CD4-positive, alpha-beta T cell treated with Interleukin-6 at 100 ng/mL for 8 hours (primary cell): Measurements from ENCODE around the gene ADAMTS17.

Source experiments
- DNase-seq: peaks from one replicate; pipeline ENCODE4 v3.0.0-alpha.2; 2020; ENCODE audit warnings: mixed read lengths, low spot score

Gene ADAMTS17

DNA sequence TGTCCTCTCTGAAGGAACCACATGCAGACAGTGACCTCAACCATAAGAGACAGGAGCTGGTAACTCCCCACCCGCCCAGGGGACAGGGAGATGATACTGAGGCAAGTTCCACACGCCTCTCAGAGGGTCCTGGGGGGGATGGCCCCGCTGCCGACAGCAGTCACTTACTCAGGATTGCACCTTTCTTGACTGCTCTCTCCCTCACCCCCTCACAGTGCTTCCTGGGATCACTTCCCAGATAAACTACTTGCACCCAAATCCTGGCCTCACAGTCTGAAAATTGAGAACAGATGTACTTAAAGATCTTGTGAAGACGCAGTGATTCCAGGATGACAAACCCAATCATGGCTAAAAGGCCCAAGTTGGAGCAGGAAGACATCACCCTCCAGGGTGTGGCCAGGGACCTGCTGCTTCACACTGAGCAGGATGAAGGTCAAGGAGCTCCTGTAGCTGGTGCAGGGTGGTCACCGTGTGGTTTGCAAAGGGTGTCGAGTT lies 207.6 kb downstream of the ADAMTS17 start:
- no peak for DNase-seq

DNA sequence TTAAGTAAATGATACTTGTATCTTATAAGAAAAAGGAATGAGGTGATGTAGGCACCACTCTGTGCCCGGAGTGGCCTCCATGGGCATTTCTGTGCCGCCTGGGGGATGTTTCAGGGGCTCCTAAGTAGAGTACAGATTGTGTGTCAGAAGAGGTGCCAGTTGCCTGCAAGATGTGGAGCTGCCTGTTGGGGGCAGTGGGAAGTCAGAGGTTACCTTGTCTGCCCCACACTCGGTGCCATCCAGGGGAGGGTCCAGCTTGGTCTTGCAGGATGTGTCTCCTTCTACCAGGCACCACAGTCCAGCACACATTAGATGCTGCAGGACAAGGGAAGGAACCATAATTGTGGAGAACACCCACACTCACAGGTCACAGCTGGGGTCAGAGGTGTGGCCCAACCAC lies 208.8 kb downstream of the ADAMTS17 start:
- no peak for DNase-seq

DNA sequence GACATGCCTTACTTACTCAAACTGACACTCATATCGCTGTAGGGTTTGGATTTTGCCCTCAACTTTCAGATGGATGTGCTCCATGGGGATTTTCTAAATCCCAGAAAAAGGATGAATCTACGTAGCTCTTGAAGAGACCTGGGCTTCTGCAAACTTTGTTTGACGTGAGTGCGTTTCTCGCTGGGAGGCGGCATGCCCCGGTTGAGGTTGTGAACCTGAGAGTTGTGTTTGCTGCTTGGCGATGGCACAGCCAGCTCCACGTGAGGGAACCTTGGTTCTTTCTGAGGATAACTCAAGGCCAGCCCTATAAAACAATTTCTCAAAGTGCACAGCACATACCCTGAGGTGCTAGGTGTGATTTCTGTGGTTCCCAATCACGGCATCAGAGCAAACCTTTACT lies 209.5 kb downstream of the ADAMTS17 start:
- DNase-seq = no peak

DNA sequence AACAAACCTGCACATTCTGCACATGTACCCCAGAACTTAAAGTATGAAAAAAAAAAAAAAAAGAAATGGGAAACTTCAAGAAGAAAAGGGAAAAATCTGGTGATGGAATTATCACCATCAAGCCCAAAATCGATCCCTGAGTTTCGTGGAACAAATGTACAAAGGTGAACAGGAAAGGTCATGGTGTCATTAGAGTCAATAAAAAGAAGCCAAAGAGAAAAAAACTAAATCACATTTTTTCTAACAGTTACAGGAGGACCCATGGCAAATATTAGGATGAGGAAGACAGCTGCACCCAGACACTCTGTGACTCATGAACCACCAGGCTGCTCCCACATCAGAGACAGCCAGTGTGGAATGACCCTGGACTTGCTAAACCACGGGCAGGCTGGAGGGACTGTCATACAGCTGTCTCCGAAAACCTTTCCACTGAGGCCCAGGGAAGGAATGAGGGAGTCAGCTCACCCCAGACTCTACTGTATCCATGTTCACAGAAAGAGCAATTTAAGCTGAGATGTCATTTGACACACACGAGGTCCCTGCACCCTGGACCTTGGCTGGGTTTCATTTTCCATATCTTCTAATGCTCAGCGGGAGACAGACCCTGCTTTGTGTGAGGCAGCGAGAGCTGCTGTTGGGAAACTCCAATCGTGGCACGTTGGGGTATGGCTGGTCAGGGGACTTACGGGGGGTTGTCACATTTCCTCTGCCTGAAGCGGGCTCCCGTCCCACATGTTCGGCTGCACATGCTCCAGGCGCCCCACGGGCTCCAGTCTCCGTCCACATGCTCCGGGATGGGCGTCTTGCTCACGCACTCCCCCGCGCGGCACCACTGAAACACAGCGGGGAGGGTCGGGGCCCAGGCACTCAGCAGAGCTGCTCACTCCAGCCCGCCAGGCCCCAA lies 210.2 kb downstream of the ADAMTS17 start:
- no peak for DNase-seq

DNA sequence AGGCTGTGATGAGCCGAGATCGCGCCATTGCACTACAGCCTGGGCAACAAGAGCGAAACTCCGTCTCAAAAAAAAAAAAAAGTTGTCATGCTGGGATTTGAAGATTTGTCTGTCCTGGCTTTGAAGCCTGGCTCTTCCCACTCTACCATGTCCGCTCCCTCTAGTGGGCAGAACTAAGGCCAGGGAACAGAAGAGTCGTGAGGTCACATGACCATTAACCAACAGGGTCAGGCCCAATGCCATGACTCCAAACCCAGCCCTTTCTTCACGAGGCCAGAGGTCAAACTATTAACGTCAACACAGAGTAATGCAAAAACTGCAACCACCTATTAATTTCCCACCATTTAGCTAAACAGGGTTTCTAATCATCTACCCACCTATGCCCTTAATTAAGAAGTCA lies 212.1 kb downstream of the ADAMTS17 start:
- no peak for DNase-seq

DNA sequence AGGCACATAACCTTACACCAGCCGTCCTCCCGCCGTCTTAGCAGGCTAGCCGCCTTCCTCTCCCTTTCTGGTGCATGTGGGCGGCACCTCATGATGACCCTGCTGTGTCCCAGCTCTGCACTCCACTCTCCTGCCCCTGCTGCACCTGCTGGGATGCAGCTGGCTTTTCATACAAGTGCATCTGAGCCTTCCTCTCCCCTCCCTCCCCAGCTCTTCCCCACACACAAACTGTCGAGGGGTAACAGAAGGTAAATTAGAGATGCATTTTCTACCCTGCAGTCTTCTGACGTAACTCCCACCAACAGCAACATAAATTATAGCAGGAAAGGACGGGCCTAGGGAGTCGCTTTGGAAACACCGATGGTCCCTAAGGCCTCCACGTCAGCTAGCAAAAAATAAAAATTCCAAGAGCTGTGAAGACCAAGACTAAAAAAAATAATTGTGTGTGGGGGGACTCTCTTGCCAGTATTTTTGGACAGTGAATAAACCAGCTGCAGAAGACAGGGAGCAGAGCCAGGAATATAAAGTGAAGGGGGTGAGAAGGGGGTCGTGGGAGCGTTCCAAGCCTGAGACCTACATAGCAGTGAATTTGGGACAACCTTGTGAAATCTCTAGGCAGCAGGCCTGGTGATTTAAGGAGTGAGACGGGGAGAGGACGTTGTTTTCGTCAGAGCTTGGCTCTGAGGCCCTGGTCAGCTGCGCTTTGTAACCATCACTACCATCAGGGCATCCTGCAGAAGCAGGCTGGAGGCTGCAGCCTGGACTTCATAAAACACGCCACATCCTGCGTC lies 216.2 kb downstream of the ADAMTS17 start:
- DNase-seq = no peak

DNA sequence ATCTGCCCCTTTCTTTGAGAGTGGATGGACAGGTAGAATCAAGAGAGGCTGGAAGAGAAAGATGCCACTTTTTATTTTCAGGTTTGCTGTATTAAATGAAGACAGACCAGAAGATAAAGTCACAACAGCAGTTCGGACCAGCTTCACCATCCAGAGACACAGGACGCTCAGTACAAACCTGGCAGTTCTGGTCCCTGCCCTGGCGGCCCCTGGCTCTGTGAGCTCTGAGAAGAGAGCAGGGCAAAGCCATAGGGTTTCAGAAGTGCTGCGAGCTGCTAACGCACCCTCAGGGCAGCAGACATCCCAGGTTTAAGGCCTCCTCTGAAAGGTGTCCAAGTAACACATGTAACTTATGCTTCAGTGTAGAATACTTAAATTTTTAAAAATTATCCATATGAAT lies 216.8 kb downstream of the ADAMTS17 start:
- DNase-seq = no peak

DNA sequence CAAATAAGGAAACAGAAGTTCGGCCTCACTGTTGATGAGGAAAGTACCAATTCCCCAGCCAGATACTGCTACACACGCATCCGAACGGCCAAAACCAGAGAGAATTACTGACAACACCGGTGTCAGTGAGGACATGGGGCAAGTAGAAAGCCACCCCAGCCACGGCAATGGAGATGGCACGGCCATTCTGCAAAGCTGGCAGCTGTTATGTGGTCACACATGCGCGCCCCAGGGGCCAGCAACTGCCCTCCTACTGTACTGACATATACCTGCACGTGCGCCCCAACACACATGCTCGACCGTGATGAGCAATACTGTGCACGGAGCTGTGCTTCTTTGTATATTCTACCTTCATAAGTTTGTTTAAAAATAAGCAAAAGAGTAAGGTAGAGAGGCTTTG lies 217.4 kb downstream of the ADAMTS17 start:
- no peak for DNase-seq

DNA sequence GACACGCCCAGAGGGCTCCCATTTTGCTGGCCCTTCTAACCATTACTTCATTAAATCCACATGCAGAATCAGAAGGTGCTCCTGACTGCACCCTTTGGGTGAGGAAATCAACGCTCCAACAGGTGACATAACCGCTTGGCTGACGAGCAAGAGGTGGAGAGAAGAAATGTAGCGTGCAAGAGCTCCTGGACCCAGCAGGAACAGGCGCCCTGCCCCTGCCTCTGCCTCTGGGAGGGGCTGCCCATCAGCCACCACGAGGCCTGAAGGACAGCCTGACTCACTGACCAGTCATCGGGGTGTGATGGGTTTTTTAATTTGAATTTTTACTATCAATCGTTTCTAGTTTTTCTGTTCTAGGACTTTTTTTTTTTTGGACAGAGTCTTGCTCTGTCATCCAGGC lies 218.2 kb downstream of the ADAMTS17 start:
- DNase-seq = no peak

DNA sequence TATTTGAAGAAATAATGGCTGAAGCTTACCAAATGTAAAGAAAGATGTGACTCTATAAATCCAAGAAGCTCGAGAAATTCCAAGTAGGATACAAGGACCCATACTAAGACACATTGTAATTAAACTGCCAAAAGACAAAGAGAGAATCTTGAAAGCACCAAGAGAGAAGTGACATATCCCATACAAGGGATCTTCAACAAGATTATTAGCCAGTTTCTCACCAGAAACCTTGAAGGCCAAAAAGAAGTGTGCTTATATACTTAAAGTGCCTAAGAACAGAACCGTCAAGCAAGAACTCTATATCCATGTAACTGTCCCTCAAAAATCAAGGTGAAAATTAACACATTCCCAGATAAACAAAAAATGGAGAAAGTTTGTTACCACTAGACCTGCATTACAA lies 220.5 kb downstream of the ADAMTS17 start:
- DNase-seq = no peak

DNA sequence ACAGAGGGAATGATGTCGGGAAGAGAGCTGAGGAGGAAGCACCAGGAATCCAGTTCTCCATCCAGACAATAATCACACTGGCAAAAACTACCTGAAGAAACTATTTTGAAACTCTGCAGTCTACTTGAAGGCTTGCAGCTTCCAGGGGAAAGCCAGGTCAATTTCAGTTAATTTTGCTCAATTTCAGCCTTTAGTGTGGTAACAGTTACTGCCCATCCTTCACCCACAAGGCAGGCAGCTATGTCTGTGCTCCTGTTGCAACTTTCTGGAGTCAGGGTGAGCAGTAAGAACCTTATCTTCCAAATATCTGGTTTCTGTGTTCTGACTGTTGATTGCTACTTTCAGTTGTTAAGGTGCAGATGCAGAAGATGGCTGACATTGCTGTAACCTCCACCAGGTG lies 221.7 kb downstream of the ADAMTS17 start:
- no peak for DNase-seq

DNA sequence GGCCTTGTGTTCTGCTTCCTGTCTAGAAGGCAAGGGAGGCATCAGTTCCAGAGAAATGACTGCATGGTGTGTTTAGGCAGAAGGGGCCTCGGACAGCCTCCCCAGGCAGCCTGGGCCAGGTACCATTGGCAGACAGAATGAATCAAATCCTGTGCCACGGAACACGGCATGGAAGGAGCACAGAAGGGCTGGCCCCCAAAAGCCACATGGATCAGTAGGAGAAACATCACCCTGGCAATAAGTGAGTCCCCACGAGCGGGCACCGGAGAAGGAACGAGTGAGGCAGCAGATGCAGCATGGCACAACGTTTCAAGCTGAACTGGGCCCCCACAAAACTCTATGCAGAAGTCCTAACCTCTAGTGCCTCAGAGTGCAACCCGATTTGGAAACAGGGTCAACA lies 223.2 kb downstream of the ADAMTS17 start:
- no peak for DNase-seq

DNA sequence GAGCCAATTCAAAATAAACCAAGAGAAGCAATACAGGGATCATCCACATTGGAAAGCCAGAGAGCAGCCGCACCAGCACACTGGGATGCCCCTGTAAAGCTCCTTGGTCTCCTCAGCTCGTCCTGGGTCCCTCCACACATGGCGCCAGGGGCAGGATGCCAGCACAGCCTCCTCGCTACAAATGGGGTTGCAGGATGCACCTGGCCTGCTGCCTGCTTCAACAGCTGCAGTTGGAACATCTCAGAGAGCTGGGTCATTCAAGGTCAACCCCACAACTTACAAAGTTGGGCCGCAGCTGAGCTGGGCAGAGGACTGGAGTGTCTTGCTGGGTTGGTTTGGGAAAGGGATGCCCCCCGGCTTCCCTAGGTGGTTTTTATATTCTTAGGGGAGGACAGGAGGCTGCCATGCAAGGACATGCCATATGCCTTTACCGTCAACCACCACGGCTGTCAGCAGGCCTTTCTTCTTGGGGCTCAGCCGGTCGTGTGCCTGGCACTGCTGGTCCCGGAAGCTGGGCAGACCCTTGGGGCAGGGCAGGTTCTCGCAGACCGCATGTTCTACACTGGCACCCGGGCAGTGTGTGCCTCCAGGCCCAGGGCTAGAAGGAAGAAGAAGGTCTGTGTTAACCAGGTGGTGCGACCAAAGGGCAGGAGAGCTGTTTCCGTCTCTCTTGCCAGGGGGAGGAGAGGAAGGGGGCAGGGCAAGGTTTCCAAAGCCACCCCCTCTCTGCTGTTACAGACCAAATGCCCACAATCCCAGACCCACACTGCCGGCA lies 225.2 kb downstream of the ADAMTS17 start:
- no peak for DNase-seq

DNA sequence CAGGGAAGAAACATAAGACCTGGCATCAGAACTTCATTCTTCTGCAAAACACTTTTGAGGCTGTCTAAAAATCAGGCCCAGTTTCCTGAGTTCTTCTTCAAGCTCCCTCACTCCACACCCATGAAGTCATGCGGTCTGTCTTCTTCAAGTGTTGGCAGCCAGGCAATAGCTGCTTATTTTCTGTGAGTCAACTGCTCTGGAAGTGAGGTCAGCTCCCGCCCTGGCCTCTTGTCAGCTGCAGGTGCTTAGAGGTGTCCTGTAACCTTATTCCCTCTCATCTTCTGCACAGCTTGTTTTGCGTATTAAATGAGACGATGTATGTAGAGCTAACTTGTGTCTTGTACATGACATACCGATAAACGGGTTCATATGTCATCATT lies 226.1 kb downstream of the ADAMTS17 start:
- DNase-seq = no peak

DNA sequence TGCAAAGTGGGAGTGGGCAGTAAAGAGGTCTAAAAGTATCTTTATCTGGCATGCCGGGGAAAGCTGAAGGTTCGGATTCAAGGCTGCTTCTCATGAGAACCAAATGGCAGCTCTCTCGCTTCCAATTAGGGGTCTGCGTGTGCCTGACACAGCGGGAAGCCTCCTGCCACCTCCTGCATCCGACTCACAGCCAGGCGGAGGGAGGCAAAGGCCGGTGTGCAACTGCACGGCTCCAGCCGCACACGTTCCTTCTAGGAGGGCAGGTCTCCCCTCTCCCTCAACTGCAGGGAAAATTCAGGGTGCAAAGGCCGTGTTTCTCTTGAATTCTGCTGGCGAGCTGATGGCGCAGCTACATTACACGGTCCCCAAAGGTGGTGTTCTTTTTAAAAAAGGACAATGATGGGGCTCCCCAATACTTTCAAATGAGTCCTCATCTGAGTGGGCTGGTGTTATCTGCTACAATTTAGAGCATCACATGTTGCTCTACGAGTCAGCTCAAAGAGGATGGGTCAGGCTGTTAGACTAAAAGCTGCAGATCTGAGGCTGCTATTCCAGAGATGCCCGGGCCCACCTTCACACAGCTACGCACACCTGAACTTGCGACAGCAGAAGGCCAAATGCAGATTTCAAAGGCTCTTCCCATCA lies 226.6 kb downstream of the ADAMTS17 start:
- DNase-seq = no peak

DNA sequence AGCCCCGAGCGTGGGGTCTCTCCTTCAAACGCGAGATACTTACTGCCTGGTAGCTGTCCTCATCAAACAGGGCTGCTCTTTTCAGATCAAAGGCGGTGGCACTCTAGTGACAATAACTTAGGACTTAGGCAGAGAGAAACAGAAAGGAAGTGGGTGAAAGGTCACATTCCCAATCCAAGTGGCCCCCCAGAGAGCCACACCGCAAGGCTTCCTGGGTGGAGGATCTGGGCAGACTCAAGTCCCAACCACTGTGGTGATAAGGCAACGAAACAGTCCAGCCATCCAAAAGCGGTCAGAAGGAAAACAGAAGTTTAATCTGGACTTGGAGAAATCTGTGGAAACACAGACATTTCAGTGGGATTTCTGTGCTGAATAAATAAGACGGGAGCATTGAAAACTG lies 227.2 kb downstream of the ADAMTS17 start:
- no peak for DNase-seq

DNA sequence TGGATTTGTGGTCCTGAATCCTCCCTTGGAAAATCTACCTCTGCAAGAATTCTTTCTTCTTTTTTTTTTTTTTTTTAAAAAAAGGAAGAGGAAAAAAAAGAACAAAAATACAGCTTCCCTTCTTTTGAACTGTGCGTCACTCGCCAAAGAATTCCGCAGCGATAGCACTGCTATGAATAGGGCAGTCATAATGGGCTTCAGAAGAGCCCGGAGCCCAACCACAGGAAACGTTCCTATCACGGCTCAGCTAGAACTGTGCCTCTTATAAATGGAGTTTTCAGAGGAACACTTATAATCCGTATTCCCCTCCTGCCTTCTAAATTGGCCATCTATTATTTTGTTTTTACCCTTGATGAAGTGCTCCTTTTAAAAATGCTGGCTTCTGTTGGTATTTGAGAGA lies 227.7 kb downstream of the ADAMTS17 start:
- no peak for DNase-seq

DNA sequence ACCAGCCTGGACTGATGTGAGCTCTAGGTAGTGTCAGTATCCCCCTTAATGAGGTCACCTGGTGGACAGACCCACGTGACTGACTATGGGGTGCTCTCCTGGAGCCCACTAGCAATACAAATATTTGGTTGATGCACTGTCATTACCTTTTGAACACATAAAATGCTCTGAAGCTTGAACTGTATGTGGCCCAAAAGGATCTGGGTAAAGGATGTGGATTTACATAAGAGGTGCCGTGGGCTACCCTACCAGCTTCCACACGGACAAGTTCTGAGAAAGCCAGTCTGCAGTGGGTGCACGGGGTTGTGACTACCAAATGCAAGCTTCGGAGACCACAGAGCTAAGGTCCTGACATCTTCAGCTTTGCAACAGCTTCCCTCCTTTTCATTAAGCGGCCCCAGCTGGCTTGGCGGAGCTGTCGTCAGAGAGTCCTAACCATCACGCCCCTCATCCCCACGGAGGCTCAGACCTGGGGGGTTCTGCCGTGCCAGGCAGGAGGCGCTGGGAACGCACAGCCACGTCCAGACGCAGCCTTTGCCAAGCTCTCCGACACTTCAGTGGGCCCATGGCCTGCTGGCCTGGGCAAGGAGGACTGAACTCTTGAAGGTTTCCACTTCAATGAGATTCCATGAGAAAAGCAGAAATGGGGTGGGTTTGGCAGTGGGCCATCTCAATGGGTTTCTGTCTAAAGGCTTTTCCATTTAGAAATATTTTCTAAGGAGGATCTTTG lies 228.3 kb downstream of the ADAMTS17 start:
- DNase-seq = no peak

DNA sequence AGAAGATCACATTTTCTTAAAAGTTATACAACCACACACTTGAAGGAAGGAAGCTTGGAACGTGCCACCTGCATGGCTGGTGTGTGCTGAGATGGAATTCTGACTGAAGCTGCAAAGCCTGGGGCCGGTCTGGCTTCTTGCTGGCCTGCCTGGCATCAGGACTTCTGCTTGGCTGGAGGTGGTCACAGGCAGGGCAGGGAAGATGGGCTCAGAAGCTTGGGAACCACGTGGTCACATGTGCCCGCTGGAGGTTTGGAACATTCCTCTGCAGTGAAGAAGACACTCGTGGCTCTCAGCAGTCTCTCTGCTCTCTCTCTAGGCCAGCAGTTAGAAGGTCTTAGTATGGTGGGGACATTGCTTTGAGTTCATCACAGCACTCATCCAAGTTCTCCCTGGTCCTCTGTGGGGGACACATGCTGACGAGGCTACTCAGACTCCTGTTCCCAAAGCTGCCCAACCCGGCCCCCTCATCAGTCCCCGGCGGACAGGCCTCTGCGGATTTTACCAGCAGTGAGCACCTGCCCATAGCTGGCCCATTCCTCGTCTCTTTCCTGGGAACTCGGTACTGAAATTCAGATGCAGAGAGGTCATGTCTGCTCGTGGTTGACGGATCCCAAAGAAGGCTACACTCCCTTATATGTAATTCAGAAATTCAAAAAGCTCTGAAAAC lies 229.0 kb downstream of the ADAMTS17 start:
- no peak for DNase-seq

DNA sequence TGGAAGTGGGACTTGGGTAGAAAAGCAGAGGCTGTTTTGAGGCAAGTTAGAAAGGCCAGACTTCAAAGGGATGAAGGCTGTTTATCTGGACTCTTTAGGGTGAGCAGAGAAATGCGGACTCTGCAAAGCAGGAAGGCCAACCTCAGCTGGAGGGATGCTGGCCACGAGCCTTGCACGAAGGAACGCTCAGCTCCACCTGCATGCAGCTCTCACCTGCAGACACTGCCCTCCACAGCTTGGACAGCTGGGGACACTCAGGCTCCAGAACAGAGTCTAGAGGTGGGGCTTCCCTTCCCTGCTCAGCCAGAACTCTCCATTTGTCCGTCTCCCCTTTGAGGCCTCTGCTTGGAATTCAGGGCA lies 229.7 kb downstream of the ADAMTS17 start:
- no peak for DNase-seq
